ENCODE results near the gene MTHFD2.
"Not testable (repeated sequence)": the region's sequence is repeated elsewhere in the genome, so short reads cannot be mapped to it uniquely, and the experiment has no call there.

Gene MTHFD2

DNA sequence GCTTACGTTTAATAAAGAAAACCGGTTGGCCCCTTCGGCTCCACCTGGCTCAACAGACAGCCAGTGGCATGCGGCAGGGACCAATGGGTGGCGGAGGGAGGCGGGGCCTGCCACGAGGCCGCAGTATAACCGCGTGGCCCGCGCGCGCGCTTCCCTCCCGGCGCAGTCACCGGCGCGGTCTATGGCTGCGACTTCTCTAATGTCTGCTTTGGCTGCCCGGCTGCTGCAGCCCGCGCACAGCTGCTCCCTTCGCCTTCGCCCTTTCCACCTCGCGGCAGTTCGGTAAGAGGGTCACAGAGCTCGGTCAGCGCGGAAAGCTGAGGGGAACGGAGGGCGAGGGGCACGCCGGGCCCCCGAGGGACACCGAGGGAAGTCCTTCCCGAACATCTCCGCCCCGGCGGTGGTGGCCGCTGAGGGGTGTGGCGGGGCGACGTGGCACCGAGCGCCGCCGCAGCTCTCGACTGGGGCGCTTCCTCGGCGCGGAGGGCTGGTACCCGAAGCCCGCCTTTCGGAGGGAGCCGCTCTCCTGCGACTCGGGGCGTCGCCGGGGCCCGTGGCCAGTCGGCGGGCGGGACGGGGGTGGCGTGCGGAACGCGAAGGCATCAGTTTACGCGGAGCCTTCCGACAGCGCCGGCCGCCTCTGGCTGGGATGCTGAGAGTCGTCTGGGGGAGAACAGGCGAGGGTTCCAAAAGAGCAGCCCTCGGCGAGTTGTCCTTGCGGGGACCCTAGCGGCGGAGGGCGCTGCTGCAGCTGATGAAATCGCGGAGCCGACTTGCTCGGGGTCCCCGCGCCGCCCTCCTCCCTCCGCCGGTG, at the start of gene MTHFD2:
Gene MTHFD2 (plus strand): TSS at position 155 of the 814 bp plus-strand sequence. CDS start 27 bp downstream, at position 182.
- DNase-seq = peak; percentile 95

DNA sequence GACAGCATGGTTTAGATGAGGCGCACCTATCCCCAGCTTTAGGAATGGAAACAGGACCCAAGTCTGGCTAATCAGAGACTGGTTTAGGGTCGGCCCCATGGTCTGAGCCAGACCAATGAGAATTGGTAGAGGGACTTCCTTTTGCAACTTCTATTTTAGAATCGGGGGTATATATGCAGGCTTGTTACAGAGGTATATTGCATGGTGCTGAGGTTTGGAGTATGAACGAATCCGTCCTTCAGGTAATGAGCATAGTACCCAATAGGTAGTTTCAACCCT, 49.2 kb upstream of the MTHFD2 start:
- DNase-seq = no peak

DNA sequence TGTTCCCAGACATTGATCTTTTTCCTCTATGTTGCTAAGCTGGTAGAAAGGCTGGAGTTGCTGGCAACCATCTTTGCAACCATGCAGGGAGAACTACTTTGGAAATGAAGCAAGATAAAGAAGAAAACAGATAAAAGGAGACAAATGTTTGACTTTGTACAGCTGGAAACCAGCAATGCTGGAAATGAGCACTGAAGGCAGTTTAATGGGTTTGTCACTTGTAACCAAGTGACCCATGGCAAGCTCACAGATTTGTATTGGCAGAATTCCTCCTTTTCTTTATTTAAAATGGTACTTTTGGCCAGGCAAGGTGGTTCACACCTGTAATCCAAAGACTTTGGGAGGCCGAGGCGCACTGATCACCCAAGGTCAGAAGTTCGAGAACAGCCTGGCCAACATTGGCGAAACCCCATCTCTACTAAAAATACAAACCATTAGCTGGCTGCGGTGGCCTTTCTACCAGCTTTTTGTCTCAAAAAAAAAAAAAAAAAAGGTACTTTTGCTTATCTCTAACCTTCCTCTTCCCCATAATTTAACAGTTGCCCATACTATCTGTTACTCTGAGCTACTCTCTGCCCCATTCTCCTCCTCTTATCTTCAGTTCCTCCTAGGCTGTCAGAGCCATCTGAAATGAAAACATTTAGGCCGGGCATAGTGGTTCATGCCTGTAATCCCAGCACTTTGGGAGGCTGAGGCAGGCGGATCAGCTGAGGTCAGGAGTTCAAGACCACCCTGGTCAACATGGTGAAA, 48.7 kb upstream of the MTHFD2 start:
- DNase-seq = no peak

DNA sequence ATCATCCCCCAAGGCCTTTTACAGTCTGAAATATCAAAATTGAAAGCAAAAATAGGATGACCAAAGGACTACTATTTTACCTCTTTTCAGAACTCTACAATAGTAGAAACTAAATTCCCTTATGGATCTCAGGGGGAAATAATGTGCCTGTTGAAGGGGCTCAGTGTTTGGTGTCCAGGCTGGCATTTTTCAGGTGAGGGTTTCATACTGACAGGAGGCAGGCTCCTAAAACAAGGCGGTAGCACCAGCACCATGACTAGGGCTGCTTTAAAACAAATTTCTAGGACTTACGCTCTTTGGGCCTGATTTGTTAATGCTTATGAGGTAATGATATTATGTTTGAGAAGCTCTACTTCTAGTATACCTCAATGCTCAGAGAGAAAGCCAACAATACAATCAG, 45.5 kb upstream of the MTHFD2 start:
- DNase-seq = no peak

DNA sequence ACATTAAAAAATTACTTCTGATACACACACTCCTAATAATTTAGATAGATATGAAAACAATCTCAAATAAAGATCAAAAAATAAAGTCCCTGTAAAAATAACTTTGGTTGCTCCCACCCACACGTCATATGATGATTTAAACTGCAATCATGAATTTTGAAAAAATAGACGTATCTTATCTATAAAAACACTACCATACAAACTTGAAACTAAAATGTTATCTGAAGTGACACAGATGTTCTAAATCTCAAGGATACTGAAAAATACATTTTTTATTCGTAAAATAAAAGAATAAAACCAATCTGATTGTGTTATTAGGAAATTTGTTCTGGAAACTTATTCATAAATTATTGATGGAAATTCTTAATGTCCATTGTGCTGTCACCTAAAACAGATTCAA, 42.6 kb upstream of the MTHFD2 start:
- no peak for DNase-seq

DNA sequence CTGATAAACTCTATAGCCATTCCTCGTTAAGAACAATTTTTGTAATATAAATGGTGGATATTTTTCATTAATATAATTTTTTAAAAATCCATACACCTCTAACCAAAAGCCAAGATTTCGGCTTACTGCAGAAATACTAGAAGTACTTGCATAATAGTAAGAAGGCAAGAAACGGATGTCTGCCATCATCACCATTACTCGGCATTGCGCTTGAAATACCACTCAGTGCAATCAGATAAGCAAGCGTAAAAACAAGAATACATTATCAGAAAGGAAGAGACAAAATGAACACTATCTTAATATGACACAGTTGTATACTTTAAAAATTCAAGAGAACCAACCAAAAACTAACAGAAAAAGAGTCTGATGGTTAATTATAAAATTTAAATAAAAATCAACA, 35.5 kb upstream of the MTHFD2 start:
- no peak for DNase-seq

DNA sequence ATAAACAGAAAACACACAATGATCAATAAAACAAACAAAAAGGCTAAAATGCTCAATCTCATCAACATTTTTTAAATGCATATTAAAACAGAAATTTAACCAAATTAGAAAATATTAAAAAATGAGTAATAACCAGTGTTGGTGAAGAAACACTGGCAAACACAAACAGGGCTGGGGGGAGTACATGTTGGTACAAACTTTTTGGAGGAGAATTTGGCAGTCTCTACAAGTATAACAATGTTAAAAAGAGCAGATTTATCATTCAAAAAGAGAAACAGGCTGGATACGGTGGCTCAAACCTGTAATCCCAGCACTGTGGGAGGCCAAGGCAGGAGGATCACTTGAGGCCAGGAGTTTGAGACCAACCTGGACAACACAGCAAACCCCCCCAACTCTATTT, 33.7 kb upstream of the MTHFD2 start:
- DNase-seq = no peak

DNA sequence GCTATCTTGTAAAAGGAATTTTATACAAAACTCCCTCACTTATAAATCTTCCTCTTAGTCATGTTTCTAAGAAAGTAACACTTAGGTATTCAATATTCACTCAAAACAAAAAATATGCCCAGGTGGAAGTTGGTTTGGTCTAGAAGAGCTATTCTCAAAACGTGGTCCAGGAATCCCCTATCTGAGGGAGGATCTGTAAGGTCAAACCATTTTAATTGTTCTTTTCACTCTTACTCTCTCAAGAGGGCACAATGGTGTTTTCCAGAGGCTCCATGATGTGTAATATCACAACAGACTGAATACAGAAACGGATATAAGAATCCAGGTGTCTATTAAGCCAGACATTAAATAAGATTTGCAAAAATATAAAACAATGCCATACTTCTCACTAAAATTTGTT, 29.7 kb upstream of the MTHFD2 start:
- no peak for DNase-seq

DNA sequence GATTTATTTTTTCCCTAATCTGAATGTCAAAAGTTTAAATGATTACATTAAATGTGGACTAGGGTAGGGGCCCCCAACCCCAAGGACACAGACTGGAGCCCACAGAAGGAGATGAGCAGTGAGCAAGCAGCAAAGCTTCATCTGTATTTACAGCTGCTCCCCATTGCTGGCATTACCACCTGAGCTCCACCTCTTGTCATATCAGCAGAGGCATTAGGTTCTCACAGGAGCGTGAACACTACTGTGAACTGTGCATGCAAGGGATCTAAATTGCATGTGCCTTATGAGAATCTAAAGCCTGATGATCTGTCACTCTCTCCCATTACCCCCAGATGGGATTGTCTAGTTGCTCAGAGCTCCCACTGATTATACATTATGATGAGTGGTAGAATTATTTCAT, 23.5 kb upstream of the MTHFD2 start:
- no peak for DNase-seq

DNA sequence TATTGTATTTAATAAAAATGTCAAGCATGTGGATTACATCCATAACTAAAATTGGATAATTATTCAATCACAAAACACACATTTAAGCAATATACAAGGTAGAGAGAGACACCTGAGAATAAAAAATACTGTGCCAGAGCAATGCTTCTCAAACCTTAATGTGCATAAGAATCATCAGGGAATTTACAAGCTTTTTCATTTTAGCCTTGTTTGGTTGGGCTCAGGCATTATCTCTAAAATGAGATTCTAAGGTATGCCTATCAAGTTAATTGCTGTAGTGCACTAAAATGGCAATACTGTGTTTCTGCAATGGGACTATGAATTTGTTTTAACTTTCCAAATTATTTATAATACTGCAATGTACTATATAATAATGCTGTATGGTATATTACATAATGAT, 20.7 kb upstream of the MTHFD2 start:
- DNase-seq = no peak

DNA sequence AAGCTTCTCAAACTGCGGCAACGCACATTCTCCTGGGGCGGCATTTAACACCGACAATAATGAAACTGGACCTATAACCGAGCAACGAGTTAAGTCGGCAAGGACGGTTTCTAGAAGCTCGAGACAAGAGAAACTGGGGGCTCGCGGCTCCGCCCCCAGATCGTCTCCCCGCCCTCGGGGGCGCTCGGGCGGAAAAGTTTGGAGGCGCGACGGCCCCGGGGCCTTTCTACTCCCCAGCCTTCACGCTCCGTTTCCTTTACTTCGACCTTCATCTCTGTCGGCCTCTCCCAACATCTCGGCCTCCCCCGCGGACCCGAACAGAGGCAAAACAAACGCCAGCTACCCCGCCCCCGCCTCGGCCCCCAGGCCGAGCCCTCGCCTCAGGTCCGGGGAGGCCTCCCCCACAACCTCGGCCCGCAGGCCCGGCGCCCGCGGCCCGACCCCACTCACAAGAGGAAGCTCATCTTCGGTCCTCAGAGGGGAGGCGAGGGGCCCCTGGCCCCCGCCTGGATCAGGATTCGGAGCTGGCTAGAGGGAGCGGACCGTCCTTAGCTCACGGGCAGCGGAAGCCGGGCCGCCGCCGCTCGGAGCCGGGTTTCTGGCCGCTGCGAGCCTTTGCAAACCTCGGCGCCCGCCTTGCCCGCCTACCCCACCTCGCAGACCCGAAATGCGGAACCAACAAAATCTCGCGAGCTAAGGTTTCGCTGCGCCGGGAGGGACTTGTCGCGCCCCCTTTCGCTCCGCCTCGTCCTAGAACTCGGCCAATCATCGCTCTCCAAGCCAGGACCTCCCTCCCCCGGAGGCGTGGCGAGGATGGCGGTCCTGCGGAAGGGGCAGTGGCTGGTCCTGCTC, 20.0 kb upstream of the MTHFD2 start, which contains the start of gene MOB1A:
Gene MOB1A (minus strand): TSS at position 669 of the 852 bp plus-strand sequence. CDS start 205 bp downstream, at position 464.
- peak; percentile 98 for DNase-seq

DNA sequence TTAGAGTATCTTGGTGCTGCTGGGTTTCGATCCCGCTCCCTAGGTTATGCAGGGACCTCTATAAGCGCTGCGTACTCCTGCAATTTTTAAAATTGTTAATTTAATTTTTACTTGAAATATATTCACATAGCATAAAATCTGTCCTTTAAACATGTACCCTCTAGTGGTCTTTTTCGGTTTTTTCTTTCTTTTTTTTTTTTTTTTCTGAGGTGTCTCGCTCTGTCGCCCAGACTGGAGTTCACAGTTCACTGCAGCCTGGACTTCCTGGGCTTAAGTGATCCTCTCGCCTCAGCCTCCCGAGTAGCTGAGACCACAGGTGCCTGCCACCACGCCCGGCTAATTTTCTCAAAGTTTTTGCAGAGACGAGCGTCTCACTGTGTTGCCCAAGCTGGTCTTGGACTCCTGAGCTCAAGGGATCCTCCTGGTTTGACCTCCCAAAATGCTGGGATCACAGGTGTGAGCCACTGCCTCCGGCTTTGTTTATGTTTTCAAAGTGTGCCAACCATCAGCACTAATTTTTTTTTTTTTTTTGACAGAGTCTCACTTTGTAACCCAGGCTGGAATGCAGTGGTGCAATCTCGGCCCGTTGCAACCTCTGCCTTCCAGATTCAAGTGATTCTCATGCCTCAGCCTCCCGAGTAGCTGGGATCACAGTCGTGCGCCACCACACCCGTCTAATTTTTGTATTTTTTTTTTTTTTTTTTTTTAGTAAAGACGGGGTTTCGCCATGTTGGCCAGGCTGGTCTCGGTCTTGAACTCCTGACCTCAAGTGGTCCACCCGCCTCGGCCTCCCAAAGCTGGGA, 19.2 kb upstream of the MTHFD2 start:
- no peak for DNase-seq

DNA sequence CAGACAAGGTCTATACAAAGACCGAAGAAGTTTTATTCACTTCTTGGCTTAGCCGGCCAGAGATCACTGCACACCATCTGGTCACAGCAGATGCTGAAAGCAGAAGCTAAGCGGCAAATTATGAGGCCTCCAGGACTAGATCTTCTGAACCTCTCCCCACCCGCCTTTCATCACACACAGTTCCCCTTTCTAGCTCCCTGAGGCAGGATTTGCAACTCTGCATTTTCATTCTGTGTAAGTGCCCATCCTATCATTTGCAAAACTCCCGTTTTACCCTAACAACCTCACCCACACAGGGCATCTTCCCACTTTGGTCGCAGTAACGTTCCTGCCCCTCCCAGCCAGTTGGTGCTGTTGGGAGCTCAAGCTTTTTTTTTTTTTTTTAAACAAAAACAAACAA, 16.7 kb upstream of the MTHFD2 start:
- DNase-seq = no peak

DNA sequence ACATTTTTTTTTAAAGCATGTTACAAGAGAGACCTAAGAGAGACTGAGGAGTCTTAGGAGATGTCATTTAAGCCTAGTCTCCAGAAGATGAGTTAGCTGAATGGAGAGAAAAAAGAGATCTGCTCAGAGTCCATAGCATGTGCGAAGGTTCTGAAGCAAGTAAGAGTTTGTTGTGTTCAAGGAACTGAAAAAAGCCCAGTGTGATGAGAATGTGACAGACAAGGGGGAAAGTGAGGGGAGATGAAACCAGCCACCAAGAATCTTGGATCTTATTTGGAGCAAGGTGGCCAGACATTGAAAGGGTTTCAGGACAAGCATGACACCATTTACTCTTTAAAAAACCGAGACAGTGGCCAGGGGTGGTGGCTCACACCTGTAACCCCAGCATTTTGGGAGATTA, 14.5 kb upstream of the MTHFD2 start:
- no peak for DNase-seq

DNA sequence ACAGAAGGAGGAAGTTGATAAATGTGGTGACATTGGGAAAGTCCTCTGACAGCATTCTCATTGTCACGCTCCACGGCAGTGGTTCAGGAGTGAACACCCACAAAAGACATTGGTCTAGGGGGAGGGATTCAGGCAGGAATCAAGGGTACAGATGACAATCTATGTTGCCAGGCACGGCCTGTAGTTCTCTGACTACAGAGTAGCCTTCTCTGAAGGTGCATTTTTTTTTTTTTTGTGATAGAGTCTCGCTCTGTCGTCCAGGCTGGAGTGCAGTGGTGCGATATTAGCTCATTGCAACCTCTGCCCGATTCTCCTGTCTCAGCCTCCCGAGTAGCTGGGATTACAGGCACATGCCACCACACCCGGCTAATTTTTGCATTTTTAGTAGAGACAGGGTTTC, 12.4 kb upstream of the MTHFD2 start:
- peak; percentile 67 for DNase-seq

DNA sequence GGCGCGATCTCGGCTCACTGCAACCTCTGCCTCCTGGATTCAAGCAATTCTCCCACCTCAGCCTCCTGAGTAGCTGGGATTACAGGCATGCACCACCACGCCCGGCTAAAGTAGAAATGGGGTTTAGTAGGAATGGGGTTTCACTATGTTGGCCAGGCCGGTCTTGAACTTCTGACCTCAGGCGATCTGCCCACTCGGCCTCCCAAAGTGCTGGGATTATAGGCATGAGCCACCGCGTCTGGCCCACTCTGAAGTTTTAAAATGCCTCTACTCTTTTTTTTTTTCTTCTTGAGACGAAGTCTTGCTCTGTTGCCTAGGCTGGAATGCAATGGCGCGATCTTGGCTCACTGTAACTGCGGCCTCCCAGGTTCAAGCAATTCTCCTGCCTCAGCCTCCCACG, 11.7 kb upstream of the MTHFD2 start:
- DNase-seq = not testable (repeated sequence)

DNA sequence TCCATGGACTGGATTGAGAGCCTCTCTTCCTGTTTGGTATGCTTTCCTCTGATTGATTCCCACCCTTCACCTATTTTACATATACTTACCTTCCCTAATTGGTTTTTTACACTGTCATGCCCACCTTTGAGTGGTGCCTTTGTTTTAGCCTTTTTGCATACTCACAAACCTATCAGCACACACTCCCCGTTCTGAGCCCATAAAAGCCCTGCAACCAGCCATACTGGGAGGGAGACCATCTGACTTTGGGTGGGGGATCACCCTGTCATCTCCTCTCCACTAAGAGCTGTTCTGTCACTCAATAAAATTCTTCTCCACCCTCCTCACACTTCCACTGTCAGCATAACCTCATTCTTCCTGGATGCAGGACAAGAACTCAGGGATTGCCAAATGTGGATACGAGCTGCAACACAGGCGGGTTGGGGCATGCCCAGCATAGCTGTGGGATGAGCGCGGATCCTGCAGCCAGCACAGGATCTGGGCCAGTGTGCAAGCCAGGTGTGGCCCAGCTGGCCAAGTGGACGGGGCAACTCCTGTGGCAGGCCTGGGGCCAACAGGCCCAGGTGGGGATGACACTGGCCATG, 10.3 kb upstream of the MTHFD2 start:
- no peak for DNase-seq

DNA sequence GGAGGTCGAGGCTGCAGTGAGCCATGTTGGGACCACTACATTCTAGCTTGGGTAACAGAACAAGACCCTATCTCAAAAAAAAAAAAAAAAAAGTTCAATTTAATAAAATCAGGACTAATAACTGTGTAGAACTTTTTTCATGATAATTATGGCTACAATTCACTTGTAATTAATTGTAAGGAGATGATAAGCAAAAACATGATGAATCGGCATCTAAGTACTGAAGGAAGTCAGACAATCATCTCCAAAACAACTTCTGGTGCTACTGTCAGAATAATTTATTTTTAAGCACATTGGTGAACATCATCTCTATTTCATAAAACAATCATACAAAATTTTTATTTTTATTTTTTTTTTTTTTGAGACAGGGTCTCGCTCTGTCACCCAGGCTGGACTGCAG, 9.7 kb upstream of the MTHFD2 start:
- no peak for DNase-seq

DNA sequence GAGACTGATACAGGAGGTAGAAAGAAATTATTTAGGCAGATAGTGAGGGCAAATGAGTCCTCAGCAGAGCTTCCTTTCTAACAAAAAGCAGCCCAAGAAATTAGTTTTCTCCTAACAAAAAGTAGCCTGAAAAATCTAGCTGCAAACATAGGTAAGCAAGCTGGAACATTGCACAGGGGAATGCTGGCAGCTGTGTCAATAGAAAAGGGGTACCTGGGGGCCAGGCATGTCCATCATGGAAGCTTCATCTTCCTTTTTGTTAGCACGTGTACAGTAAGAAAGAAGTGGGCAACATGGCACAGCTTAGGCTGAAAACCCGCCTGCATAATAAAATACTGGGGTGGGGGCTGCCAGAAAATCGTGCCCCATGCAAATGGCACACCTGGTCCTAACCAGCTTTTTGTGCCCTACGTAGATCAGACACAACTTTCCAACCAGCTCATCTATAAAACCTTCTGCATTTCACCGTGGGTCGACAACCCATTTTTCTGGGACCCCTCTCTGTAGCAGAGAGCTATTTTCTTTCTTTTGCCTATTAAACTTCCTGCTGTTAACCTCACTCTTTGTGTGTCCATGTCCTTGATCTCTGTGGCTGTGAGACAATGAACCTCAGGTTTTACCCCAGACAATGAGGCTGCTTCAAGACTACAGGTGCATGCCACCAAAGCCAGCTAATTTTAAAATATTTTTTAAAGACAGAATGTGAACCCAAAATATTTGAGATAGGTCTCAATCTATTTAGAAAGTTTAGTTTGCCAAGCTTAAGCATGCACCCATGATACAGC, 6.6 kb upstream of the MTHFD2 start:
- no peak for DNase-seq

DNA sequence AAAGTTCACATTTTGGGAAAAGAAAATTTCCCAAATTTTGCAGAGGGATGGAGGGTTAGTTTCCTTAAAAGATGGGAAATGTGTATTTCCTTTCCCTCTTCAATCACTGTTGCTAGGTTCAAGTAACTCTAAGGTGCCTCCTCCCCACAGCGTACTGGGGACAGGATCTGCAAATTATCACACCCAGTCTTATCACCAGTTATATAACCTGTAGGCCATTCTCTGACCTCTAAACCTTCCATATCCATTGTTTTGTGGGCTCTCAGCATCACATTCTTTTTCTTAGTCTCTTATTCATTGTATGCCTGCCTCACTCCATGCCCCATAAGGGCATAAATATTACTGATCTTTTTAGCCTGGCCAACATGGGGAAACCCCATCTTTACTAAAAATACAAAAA, 3.6 kb upstream of the MTHFD2 start:
- no peak for DNase-seq

DNA sequence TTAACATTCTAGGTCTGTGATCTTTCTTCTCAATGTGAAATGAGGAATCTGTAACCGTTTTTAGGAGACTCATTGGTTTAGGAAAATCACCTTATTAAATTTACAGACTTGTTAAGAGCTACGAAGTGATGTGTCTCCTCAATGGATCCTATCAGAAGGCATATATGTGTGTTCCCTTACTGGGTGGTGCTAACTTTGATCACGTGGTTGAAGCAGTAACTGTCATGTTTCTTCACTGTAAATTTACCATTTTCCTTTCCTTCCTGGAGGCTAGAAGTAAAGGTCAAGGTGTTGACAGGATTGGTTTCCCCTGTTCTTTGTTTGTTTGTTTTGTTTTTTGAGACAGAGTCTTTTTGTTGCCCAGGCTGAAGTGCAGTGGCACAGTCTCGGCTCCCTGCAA, 1.4 kb upstream of the MTHFD2 start:
- no peak for DNase-seq

All from stimulated activated CD4-positive, alpha-beta T cell treated with anti-CD3 and anti-CD28 coated beads, Interleukin-1b, Interleukin-23, amount 100 ng/mL, for 48 hours (primary cell).